HG02571 (cell line): ENCODE data around the gene DOK5.

Source experiments
- ATAC-seq: cut with Tn5 transposase; IDR thresholded peaks from one replicate; pipeline ENCODE4 v1.9.1; 2021; ENCODE audit warnings: mild to moderate bottlenecking, moderate library complexity; ENCODE audit not compliant: unreplicated experiment

DOK5 gene

DNA sequence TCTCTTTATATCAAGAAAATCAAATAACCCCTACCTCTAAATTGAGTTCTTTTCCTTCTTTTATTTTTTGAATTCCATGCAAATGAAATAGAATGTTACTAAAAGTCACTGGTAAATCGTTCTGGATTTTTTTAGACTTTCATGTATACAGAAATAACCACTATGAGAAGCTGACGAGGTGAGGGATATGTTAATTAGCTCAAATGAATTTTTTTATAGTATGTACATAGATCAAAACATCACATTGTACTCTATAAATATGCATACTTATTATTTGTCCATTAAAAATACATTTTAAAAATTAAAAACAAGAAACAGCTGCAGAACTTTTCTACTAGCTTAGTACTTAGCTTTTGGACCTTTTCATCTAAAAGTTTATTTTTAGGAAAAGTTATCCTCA, 165.4 kb downstream of the DOK5 start:
- ATAC-seq, result no peak

- ATAC-seq, result no peak
These were observed 167.7 kb downstream of the DOK5 start for GRCh38 chr20:54642864-54643667.

GRCh38 chr20:54643761-54644160, 168.4 kb downstream of the DOK5 start:
- no peak for ATAC-seq

DNA sequence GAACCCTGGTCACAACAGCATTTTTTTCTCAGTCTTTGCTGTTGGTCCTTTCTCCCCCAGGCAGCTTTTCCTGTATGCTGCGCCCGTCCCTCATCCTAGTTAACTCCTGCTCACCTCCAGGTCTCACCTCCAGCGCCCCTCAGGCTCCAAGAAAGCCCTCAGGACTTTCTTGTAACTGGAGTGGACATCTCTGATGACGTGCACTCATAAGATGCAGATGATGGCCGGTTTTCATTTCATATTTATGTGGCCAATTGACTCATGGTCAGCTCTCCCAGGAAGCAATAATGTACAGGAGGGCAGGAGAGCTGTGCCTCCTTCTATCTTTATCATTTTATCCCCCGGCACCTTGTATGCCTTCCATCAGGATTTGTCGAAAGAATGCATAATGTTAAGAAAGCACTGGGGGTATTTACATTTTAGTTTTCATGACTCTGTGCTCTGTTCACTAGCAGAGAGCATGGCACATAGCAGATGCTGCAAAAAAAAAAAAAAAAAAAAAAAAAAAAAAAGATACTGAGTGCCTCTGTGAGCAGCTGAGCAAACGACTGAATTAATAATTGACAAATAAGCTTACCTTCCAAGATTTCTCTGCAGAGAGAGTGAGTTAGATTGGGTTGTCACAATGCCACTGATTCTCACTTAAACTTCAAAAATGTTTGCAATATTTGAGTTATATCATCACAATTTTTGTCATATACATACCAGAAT, 170.2 kb downstream of the DOK5 start:
- no peak for ATAC-seq

DNA sequence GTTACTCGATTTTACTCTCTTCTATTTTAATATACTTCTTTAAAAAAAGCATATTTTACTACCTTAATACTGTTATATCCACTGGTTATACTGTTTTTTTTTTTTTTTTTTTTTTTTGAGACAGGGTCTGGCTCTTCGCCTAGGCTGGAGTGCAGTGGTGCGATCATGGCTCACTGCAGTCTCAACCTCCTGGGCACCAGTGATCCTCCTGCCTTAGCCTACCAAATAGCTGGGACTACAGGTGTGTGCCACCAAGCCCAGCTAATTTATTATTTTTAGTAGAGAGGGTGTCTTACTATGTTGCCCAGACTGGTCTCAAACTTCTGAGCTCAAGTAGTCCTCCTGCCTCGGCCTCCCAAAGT, 170.7 kb downstream of the DOK5 start:
- no peak for ATAC-seq

- ATAC-seq, result no peak
These were observed 173.2 kb downstream of the DOK5 start for GRCh38 chr20:54648421-54649142.

DNA sequence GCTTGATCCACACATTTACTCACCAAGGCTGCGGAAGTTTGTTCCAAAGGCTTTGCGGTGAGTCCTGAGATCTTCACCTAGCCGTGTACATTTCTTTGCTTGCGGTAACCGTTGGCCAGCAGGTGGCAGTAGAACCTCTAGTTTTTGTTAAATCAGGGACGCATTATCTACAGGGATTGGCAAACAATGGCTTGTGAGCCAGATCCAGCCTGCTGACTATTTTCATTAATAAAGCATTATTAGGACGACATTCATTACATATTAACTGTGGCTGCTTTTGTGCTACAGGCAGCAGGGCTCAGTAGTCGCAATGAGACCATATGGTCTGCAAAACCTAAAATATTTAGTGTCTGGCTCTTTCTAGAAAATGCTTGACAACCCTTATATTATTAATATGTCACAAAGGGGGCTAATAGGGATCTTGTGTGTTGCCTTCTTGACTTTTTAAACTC, 174.1 kb downstream of the DOK5 start:
- no peak for ATAC-seq

- ATAC-seq, result no peak
These were observed 174.8 kb downstream of the DOK5 start for GRCh38 chr20:54650052-54650719.

- ATAC-seq, result no peak
These were observed 175.9 kb downstream of the DOK5 start for GRCh38 chr20:54651252-54651651.

GRCh38 chr20:54654450-54654849, 179.1 kb downstream of the DOK5 start:
- no peak for ATAC-seq

- no peak for ATAC-seq
These were observed 182.0 kb downstream of the DOK5 start for GRCh38 chr20:54657268-54657826.

DNA sequence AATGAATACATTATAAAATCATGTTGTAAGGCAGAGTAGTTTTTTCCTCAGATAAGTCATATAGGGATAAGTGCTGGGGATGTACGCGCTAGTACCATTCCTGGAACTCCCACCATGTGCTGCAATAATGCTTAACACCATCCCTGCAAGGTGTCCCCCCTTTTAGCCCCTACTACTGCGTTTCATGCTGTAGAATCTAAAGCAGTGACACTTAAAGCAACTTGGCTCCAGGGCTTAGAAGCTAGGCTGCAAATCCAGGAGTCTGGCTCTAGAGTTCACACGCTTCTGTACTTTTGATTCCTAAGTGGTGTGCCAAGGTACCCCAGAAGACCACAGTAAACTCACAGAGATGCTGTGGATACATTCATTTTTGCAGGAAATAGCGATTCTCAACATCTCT, 183.1 kb downstream of the DOK5 start:
- no peak for ATAC-seq

DNA sequence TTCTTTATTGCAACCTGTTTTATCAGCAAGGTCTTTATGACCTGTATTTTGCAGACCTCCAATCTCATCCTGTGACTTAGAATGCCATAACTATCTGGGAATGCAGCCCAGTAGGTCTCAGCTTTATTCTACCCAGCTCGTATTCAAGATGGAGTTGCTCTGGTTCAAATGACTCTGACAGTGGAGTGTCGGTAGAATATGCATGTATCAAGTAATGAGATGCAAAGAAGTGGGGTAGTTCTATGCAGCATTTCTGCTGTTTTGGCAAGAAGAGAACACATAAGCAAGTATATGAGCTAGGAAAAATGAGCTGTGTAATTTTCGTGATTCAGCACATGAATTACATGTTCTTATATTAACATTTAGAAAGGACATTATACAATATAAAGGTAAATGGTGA, 185.9 kb downstream of the DOK5 start:
- ATAC-seq, result no peak

GRCh38 chr20:54661880-54662465, 186.6 kb downstream of the DOK5 start:
- ATAC-seq, result no peak

GRCh38 chr20:54665812-54666211, 190.4 kb downstream of the DOK5 start:
- no peak for ATAC-seq

- peak; percentile 57 for ATAC-seq
These were observed 193.1 kb downstream of the DOK5 start for GRCh38 chr20:54668271-54669039.

- no peak for ATAC-seq
These were observed 193.6 kb downstream of the DOK5 start for GRCh38 chr20:54669040-54669363.

- ATAC-seq, result no peak
These were observed 202.9 kb downstream of the DOK5 start for GRCh38 chr20:54678253-54678652.

GRCh38 chr20:54680439-54680838, 205.0 kb downstream of the DOK5 start:
- no peak for ATAC-seq
